ENCODE measurements around the gene ALDOC. TPM values are rescaled to one million over a fixed set of nuclear protein-coding genes. Genes with fewer than 3 reads are reported as not detected.

ALDOC gene
- total and polyA plus RNA-seq, 2 of the 13 experiments (the other 11 are each of a cell fraction or from before 2014, with no cell fraction given): 15.4 to 60.9 TPM

- TF ChIP-seq MAF1 (CRISPR knock-in tag; IDR thresholded peaks at IDR 0.05; ENCODE audit: borderline replicate concordance) (0 out of 2 replicates have a peak, but pooled peaks have one; percentile 35), SP5 (CRISPR knock-in tag; IDR thresholded peaks at IDR 0.05; ENCODE audit: borderline replicate concordance, low read depth) (peak; percentile 77), ZNF788 (CRISPR knock-in tag; IDR thresholded peaks at IDR 0.05; ENCODE audit: borderline replicate concordance) (peak; percentile 83; the same call in 1 of the 2 replicates), ASH2L (IDR thresholded peaks at IDR 0.05; ENCODE audit: insufficient read length, low read depth, low read length) (no peak), ZBTB42 (CRISPR knock-in tag; IDR thresholded peaks at IDR 0.05) (no peak), RNF219 (CRISPR knock-in tag; IDR thresholded peaks at IDR 0.05) (no peak), HIC2 (CRISPR knock-in tag; IDR thresholded peaks at IDR 0.05; ENCODE audit: low read depth) (0 out of 2 replicates have a peak, but pooled peaks have one; percentile 44), TFDP2 (CRISPR knock-in tag; IDR thresholded peaks at IDR 0.05) (peak; percentile 60; the same call in 1 of the 2 replicates), ZNF142 (CRISPR knock-in tag; IDR thresholded peaks at IDR 0.05) (no peak), RELA (CRISPR knock-in tag; IDR thresholded peaks at IDR 0.05) (no peak), MXD3 (CRISPR knock-in tag; IDR thresholded peaks at IDR 0.05) (peak; percentile 92), ZNF354B (CRISPR knock-in tag; IDR thresholded peaks at IDR 0.05) (no peak), BRCA1 (CRISPR knock-in tag; IDR thresholded peaks at IDR 0.05) (no peak)
- TF ChIP-seq, protein P1, sequence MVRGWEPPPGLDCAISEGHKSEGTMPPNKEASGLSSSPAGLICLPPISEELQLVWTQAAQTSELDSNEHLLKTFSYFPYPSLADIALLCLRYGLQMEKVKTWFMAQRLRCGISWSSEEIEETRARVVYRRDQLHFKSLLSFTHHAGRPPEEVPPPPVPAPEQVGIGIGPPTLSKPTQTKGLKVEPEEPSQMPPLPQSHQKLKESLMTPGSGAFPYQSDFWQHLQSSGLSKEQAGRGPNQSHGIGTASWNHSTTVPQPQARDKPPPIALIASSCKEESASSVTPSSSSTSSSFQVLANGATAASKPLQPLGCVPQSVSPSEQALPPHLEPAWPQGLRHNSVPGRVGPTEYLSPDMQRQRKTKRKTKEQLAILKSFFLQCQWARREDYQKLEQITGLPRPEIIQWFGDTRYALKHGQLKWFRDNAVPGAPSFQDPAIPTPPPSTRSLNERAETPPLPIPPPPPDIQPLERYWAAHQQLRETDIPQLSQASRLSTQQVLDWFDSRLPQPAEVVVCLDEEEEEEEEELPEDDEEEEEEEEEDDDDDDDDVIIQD (CRISPR knock-in tag; IDR thresholded peaks at IDR 0.05; ENCODE audit: low read depth): peak; percentile 51; the same call in 1 of the 2 replicates
These were observed at the start of gene ALDOC (continued) for GRCh38 chr17:28576758-28577465.
